ENCODE results near the gene ZFAND3. TPM values are rescaled to one million over a fixed set of nuclear protein-coding genes. Genes with fewer than 3 reads are reported as not detected.

Gene ZFAND3
- total and polyA plus RNA-seq, 2 donors (not counting 3 experiments of a cell fraction or from before 2014, with no cell fraction given), result 15.4 to 54.2 TPM

DNA sequence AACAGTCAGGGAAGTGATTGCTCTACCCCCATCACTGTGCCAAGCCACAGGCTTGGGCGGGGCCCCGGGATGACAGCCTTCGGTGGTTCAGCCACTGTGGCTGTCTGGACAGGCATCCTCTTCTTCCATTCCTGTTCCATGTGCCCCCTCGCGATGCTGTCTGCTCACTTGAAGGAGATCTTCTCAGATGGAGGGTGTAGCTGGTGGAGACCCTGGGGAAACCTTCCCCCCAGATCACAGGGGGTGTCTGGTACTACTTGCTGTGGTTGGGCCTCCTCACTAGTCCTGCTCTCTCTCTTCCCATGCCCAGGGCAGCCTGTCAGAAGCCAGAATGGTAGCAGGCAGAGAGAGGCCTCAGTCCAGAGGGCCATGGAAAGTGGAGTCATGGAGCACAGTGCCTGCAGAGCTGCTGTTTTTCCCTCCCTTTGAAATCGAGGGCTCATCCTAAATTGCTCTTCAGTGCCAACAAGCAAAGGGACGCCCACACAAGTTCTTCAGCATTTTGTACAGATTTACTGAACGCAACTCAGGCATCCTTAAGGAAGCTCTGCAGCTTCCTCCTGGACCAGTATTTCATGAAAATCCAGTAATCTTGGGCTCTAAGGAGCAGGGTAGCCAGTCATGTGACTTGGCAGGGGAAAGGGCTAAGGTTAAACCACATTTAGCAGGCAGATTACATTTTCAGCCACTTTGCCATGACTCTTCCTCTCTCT lies 326.6 kb downstream of the ZFAND3 start:
- H3K27me3 ChIP-seq (ENCODE audit: control insufficient read depth in 2 of 2, insufficient read depth in 2 of 2, low read length in 2 of 2), result no peaks in the 10 kb centered on the region
- TF ChIP-seq MYC (IDR thresholded peaks at IDR 0.05; ENCODE audit: low read depth, low read length), result no peak
- no peak for TF ChIP-seq GATA2 (IDR thresholded peaks at IDR 0.05; ENCODE audit: insufficient read depth, insufficient read length, low read depth, low read length)
- no peak for TF ChIP-seq EZH2 (IDR thresholded peaks at IDR 0.05; ENCODE audit: borderline replicate concordance, low read depth, low read length, severe bottlenecking)
- no peak for TF ChIP-seq JUN (IDR thresholded peaks at IDR 0.05; ENCODE audit: borderline replicate concordance, insufficient read depth, insufficient read length, low read depth)
- TF ChIP-seq, protein P1, sequence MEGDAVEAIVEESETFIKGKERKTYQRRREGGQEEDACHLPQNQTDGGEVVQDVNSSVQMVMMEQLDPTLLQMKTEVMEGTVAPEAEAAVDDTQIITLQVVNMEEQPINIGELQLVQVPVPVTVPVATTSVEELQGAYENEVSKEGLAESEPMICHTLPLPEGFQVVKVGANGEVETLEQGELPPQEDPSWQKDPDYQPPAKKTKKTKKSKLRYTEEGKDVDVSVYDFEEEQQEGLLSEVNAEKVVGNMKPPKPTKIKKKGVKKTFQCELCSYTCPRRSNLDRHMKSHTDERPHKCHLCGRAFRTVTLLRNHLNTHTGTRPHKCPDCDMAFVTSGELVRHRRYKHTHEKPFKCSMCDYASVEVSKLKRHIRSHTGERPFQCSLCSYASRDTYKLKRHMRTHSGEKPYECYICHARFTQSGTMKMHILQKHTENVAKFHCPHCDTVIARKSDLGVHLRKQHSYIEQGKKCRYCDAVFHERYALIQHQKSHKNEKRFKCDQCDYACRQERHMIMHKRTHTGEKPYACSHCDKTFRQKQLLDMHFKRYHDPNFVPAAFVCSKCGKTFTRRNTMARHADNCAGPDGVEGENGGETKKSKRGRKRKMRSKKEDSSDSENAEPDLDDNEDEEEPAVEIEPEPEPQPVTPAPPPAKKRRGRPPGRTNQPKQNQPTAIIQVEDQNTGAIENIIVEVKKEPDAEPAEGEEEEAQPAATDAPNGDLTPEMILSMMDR (IDR thresholded peaks at IDR 0.05; ENCODE audit: extremely low read depth in 1 of 2, insufficient read depth in 1 of 2, low read depth in 1 of 2, low read length in 2 of 2), result no peak
- no peak for TF ChIP-seq POLR2A (IDR thresholded peaks at IDR 0.05; ENCODE audit: low read depth, low read length)
- no peak for TF ChIP-seq FOS (IDR thresholded peaks at IDR 0.05; ENCODE audit: borderline replicate concordance, insufficient read depth, low read length)
- no TSS peak for BruUV-seq (replicated peaks)
- H3K4me2 ChIP-seq (ENCODE audit: insufficient read depth, low read length), result no peak overlapping the region
- H3K79me2 ChIP-seq (ENCODE audit: control insufficient read depth, insufficient read depth, low read length), result peaks cover 4% of the 10 kb centered on the region
- H3K36me3 ChIP-seq (ENCODE audit: control insufficient read depth in 2 of 2, extremely low read depth in 1 of 2, insufficient read depth in 2 of 2, low read length in 2 of 2), result peaks cover 0 to 2% of the 10 kb centered on the region in 2 experiments
- H3K4me1 ChIP-seq (ENCODE audit: control insufficient read depth, extremely low read depth, insufficient read depth, low read length), result no peaks in the 10 kb centered on the region
- no peak for DNase-seq (ENCODE audit: low read depth, low spot score)
- CTCF ChIA-PET, result no interaction called here
- dilution Hi-C loops (cut with MboI; ENCODE audit: extremely low pct_ligation_motif_present, low sequenced_read_pairs), result no loop called here
- intact Hi-C loops (cut with micrococcal nuclease), result no loop called here
- no peak overlapping the region for H3K4me3 ChIP-seq (replicated peaks in 1 of 3; ENCODE audit: insufficient read depth in 1 of 3, low read depth in 1 of 3, low read length in 3 of 3)
- H3K9me1 ChIP-seq (replicated peaks; ENCODE audit: control insufficient read depth, extremely low read depth, insufficient read depth, low read length), result no peaks in the 10 kb centered on the region
- H3K9me3 ChIP-seq (replicated peaks; ENCODE audit: control insufficient read depth, insufficient read depth, low read length), result no peaks in the 10 kb centered on the region
- H4K20me1 ChIP-seq (replicated peaks; ENCODE audit: control insufficient read depth, extremely low read depth, insufficient read depth, low read length), result no peaks in the 10 kb centered on the region
- FAIRE-seq, result no peak
- POLR2A ChIA-PET, result no interaction called here
- no peak overlapping the region for H3K9ac ChIP-seq (replicated peaks; ENCODE audit: extremely low read depth, insufficient read depth, low read length)
- no peak overlapping the region for H3K27ac ChIP-seq (ENCODE audit: insufficient read depth, low read depth, low read length)
- no peak overlapping the region for H2AFZ ChIP-seq (ENCODE audit: low read depth, low read length)
